Spinal cord (tissue), 10 donors: ENCODE results near the gene ILF3. TPM values are rescaled to one million over a fixed set of nuclear protein-coding genes. Genes with fewer than 3 reads are reported as not detected.

Source experiments
- DNase-seq, 6 donors: peaks; one replicate each; pipeline versions ENCODE4 v3.0.0 to v3.0.0-alpha.2; 2013 to 2015; ENCODE audit warnings: low spot score in 6 of 6, low read depth in 4 of 6
- H3K27ac ChIP-seq: one replicate; pipeline ENCODE4 v1.5.1; 2013; ENCODE audit warnings: low read depth, low read length, control low read depth
- H3K27me3 ChIP-seq: one replicate; pipeline ENCODE4 v1.6.1; 2013; ENCODE audit warnings: low read length; ENCODE audit not compliant: control insufficient read depth, insufficient read depth
- H3K36me3 ChIP-seq: one replicate; pipeline ENCODE4 v1.6.1; 2013; ENCODE audit warnings: low read length; ENCODE audit not compliant: control insufficient read depth, insufficient read depth
- H3K4me1 ChIP-seq: one replicate; pipeline ENCODE4 v1.6.1; 2013; ENCODE audit warnings: low read length; ENCODE audit not compliant: control insufficient read depth, insufficient read depth
- H3K4me3 ChIP-seq: one replicate; pipeline ENCODE4 v1.5.1; 2013; ENCODE audit warnings: low read depth, low read length, control low read depth
- H3K9me3 ChIP-seq: one replicate; pipeline ENCODE4 v1.6.1; 2013; ENCODE audit warnings: low read length; ENCODE audit not compliant: control insufficient read depth, insufficient read depth
- WGBS: methylation state at CpG from one replicate; pipeline ENCODE4 v1.1.5; 2013; ENCODE audit warnings: missing lambda C conversion rate; ENCODE audit not compliant: insufficient coverage; 5-methylcytosine and 5-hydroxymethylcytosine counted together
- long read RNA-seq, 4 donors: transcript quantifications; one replicate each; lab custom pipeline, GENCODE V29; 2026
- polyA plus RNA-seq, 2 donors: library from polyadenylated mRNA; unstranded; fragments of 120-200 nt; gene quantifications; one replicate each; pipeline ENCODE4 v1.2.1, GENCODE V29; 2013; ENCODE audit not compliant: insufficient read length in 2 of 2
- total RNA-seq, 2 donors: library from RNA; depleted of rRNA in 1 of 2; stranded (reverse); fragments of 120-200 nt in 1 of 2; fragments of >200 nt in 1 of 2; gene quantifications; one replicate each; pipeline versions ENCODE4 v1.2.3 to v1.2.4, GENCODE V29; 2013 to 2014
- donor health status: healthy.

Gene ILF3
- 10 to 100 TPM; 89.8 to 98.6 TPM for total RNA-seq
- 100 to 1,000 TPM; 234 to 267 TPM for polyA plus RNA-seq
- long read RNA-seq, donor 1, full-length matches to known transcripts: 25 of 80 reads
- long read RNA-seq, donor 1, partial matches to known transcripts: 55 of 80 reads
- long read RNA-seq, donor 1, other reads (novel, unspliced or antisense): 0 of 80 reads
- long read RNA-seq, donor 2, full-length matches to known transcripts: 16 of 43 reads
- long read RNA-seq, donor 2, partial matches to known transcripts: 27 of 43 reads
- long read RNA-seq, donor 2, other reads (novel, unspliced or antisense): 0 of 43 reads
- long read RNA-seq, donor 3, transcript ILF3-221 (3 exons, 2,579 nt): major isoform, 25 of 53 reads
- long read RNA-seq, donor 3, partial matches to known transcripts: 27 of 53 reads
- long read RNA-seq, donor 3, other reads (novel, unspliced or antisense): 0 of 53 reads
- long read RNA-seq, donor 4, transcript ILF3-221 (3 exons, 2,579 nt): major isoform, 30 of 251 reads
- long read RNA-seq, donor 4, partial matches to known transcripts: 212 of 251 reads
- long read RNA-seq, donor 4, other reads (novel, unspliced or antisense): 0 of 251 reads

DNA sequence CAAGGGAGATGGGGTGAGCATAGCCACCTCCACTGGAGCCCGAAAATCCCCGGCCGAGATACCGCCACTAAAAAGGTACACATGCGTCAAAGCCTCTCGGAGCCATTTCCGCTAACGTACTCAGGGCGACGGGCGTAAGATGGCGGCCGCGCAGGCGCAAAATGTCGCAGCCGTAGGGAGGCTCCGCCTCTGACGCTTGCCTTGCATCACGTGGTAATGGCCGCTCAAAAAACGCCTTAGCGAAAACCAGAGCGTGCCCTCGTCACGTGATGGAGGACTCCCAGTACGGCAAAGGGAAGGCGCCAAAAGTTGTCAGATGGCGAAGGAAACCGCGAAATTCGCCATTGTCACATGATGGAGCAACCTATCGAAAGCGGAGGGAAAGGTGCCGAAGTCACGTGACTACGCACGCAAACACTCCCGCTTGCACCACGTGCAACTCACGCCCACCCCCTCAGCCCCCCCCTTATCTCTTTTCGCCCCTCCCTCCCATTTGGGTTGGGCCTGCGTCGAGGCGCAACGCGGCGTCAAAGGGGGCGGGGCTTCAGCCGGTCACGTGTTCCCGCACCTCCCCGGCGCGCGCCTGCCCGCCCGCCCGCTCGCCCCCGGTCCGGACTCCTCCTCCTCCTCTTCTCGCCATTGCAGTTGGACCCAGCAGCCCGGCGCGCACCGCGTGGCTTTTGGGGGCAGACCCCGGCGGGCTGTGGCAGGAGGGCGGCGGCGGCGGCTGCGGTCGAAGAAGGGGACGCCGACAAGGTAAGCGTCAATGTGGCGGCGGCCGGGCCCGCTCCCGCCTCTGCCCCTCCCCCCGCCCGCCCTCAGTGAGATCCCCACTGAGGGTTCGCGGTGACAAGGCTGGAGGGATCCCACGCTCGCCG is at the start of gene ILF3:
ILF3 (plus strand) TSS at position 615 of the 878 bp plus-strand sequence. CDS start 16,260 bp downstream, outside the sequence.
- Histone ChIP-seq H3K4me1 (peaks cover 42% of the 10 kb centered on the region), H3K9me3 (no peaks in the 10 kb centered on the region), H3K4me3 (peak within 1 kb of the TSS; percentile 79), H3K36me3 (peaks cover 15% of the 10 kb centered on the region), H3K27me3 (no peaks in the 10 kb centered on the region), H3K27ac (peak within 1 kb of the TSS; percentile 94)
- DNase-seq: peak; percentile 100
- WGBS: under 1% methylated on average over 79 of the region's 91 CpGs

DNA sequence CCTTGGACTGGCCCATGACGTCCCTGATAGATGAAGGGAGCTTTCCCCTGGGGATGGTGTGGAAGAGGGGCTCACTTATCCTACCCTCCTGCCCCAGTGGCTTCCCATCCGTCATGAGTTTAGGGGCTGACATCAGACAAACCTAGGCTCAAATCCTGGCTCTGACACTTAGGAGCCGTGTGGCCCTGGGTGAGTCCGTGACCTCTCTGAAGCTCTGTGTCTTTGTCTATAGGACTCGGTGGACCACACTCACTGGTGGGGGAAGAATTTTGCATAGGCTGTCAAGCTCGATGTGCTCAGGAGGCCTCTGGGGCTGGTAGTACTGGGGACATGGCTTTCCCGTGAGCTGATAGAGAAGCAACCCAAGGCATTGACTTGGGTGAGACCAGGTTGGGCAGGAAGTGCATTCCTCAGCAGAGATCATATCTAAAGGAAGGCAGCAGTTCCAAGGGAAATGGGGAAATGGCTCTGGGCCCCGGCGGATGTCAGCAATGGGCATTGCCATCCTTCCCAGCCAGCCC is 49.6 kb upstream of the ILF3 start:
- Histone ChIP-seq H3K27me3 (no peaks in the 10 kb centered on the region), H3K36me3 (peaks cover 5% of the 10 kb centered on the region), H3K4me3 (no peak overlapping the region), H3K9me3 (no peaks in the 10 kb centered on the region), H3K4me1 (peaks cover 20% of the 10 kb centered on the region), H3K27ac (peak overlapping the region; percentile 91)
- 88% methylated on average over 4 of the region's 9 CpGs for WGBS
- no peak for DNase-seq

DNA sequence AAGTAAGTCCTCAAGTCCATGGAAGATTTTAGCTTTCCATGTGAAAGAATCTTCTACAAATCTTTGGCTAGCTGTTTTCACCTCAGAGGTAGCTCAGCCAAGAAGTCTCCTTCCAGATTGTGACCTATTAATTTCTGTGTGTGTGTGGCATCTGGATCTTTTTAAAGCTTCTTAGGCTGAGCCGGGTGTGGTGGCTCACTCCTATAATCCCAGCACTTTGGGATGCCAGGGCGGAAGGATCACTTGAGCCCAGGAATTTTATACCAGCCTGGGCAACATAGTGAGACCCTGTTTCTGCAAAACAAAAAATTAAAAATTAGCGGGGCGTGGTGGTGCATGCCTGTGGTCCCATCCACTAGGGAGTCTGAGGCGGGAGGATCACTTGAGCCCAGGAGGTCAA is 42.2 kb upstream of the ILF3 start:
- Histone ChIP-seq H3K36me3 (peaks cover 14% of the 10 kb centered on the region), H3K27ac (peak overlapping the region; percentile 64), H3K4me1 (peaks cover 12% of the 10 kb centered on the region), H3K9me3 (no peaks in the 10 kb centered on the region), H3K4me3 (no peak overlapping the region), H3K27me3 (no peaks in the 10 kb centered on the region)
- 97% methylated on average over 5 of the region's 5 CpGs for WGBS
- no peak for DNase-seq

DNA sequence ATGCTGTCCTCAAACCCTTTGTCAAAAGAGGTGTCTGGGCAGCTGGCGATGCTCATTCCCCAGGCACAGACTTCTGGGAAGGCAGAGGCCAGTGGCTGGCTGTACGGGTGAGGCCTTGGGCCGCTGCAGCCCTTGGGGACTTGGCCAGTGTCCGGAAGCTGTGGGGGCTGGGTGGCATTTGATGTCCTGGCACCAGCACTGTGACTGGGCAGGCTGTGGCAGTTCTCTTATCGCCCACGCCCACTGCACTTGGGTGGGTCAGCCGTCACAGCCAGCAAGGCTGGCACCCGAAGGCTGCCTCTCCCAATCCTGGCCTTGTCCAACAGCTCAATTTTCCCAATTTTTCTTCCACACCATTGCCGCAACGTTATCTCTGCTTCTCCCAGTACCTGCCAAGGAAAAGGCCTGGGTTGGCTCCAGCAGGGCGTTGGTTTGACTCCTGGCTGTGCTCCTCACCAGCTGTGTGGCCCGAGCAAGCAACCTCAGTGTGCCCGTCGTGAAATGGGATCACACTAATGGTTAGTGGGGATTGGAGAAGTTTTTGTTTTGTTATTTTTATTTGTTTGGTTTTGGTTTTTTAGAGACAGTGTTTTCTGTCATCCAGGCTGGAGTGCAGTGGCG is 41.5 kb upstream of the ILF3 start:
- H3K27ac ChIP-seq: peak overlapping the region; percentile 64
- H3K4me3 ChIP-seq: no peak overlapping the region
- H3K36me3 ChIP-seq: peaks cover 17% of the 10 kb centered on the region
- H3K4me1 ChIP-seq: peaks cover 12% of the 10 kb centered on the region
- H3K27me3 ChIP-seq: no peaks in the 10 kb centered on the region
- 74% methylated on average over 14 of the region's 15 CpGs for WGBS
- H3K9me3 ChIP-seq: no peaks in the 10 kb centered on the region
- DNase-seq: peak in 1 of 6 donors; percentile 46

DNA sequence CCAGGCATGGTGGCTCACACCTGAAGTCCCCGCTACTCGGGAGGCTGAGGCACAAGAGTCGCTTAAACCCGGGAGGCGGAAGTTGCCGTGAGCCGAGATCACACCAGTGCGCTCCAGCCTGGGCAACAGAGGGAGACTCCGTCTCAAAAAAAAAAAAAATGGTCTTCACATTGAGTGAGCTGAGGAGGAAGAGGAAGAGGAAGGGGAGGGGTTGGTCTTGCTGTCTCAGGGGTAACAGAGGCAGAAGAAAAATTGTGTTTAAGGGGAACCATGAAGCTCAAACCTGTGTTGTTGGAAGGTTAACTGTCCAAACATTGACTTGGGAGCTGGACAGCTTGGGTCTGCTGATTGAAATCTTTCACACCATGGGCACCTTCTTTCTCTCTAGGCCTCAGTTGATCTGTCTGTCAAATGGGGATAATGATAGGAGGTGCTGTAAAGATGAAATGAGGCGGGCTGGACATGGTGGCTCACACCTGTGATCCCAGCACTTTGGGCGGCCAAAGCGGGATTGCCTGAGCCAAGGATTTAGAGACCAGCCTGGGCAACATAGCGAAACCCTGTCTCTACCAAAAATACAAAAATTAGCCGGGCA is 38.6 kb upstream of the ILF3 start:
- no peak overlapping the region for H3K27ac ChIP-seq
- no peak overlapping the region for H3K4me3 ChIP-seq
- no peaks in the 10 kb centered on the region for H3K9me3 ChIP-seq
- H3K27me3 ChIP-seq: no peaks in the 10 kb centered on the region
- H3K4me1 ChIP-seq: peaks cover 12% of the 10 kb centered on the region
- WGBS: 95% methylated on average over 14 of the region's 14 CpGs
- DNase-seq: no peak
- H3K36me3 ChIP-seq: peaks cover 19% of the 10 kb centered on the region

DNA sequence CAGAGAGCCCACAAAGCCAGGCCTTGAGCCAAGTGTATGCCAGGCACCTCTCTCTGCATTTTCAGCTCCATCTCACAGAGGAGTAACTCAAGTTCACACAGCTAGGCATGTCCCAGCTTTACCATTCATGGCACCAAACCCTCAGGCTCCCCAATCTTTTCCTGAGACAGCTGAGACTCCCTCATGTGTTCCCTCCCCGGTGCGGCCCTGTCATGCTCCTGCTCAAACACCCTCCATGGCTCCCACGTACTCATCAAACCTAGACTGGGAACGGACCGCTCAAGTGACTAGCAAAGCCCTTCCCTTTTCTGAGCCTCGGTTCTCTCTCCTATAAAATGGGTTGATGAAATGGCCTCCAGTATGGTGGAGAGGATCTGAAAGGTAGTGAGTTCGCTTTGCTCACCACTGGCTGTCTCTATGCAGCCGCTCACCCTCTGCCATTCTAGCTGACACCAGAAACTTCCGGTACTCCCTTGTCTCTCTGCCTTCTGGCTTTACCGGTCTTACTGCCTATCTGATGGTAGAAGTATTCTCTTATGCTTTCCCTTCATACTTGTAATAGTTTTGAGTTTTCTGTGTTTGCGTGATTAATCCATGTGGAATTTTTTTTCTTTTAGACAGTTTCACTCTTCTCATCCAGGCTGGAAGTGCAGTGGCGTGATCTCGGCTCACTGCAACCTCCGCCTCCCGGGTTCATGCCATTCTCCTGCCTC is 36.6 kb upstream of the ILF3 start:
- no peaks in the 10 kb centered on the region for H3K27me3 ChIP-seq
- peaks cover 5% of the 10 kb centered on the region for H3K4me1 ChIP-seq
- WGBS: 100% methylated on average over 7 of the region's 15 CpGs
- no peak overlapping the region for H3K4me3 ChIP-seq
- DNase-seq: no peak
- no peaks in the 10 kb centered on the region for H3K9me3 ChIP-seq
- H3K27ac ChIP-seq: no peak overlapping the region
- peaks cover 25% of the 10 kb centered on the region for H3K36me3 ChIP-seq

DNA sequence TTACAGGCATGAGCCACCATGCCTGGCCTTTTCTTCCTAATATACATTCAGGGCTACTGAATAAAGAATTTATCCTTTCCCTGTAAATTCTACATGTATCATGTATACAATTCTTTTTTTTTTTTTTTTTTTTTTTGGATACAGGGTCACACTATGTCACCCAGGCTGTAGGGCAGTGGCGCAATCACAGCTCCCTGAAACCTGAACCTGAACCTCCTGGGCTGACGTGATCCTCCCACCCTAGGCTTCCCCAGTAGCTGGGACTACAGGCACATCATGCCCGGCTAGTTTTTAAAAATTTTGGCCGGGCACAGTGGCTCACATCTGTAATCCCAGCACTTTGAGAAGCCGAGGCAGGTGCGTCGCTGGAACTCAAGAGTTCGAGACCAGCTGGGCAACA is 35.3 kb upstream of the ILF3 start:
- H3K27me3 ChIP-seq: no peaks in the 10 kb centered on the region
- H3K4me3 ChIP-seq: no peak overlapping the region
- WGBS: 91% methylated on average over 4 of the region's 8 CpGs
- no peaks in the 10 kb centered on the region for H3K9me3 ChIP-seq
- peaks cover 21% of the 10 kb centered on the region for H3K36me3 ChIP-seq
- H3K4me1 ChIP-seq: no peaks in the 10 kb centered on the region
- no peak for DNase-seq
- H3K27ac ChIP-seq: no peak overlapping the region

DNA sequence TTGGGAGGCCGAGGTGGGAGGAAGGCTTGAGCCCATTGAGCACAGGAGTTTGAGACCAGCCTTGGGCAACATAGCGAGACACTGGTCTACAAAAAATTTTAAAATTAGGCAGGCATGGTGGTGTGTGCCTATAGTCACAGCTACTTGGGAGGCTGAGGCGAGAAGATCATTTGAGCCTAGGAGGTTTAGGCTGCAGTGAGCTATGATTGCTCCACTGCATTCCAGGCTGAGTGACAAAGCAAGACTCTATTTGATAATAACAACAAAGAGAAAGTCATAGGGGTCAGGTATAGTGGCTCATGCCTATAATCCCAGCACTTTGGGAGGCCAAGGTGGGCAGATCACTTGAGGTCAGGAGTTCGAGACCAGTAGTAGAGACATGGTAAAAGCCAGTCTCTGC is 33.4 kb upstream of the ILF3 start:
- Histone ChIP-seq H3K9me3 (no peaks in the 10 kb centered on the region), H3K27me3 (no peaks in the 10 kb centered on the region), H3K4me3 (no peak overlapping the region), H3K36me3 (peaks cover 19% of the 10 kb centered on the region), H3K4me1 (peaks cover 16% of the 10 kb centered on the region), H3K27ac (no peak overlapping the region)
- no peak for DNase-seq
- WGBS: 100% methylated on average over 3 of the region's 4 CpGs
